Progenitor cell of endocrine pancreas (in vitro differentiated cells): Measurements from ENCODE around the gene ETAA1. TPM values are rescaled to one million over a fixed set of nuclear protein-coding genes. Genes with fewer than 3 reads are reported as not detected.
A peak's percentile ranks its signal among the peaks of the same experiment; 100 is the strongest.

Source experiments
- DNase-seq: peaks from one replicate; pipeline ENCODE4 v3.0.0; 2021; ENCODE audit warnings: low spot score; ENCODE audit not compliant: unreplicated experiment
- H3K27ac Mint-ChIP-seq: 2 replicates; pipeline ENCODE4 v1.8.0; 2021; ENCODE audit warnings: mild to moderate bottlenecking, moderate library complexity, mixed read lengths
- H3K27me3 Mint-ChIP-seq: 2 replicates; pipeline ENCODE4 v1.8.0; 2021; ENCODE audit warnings: mixed read lengths
- H3K36me3 Mint-ChIP-seq: 2 replicates; pipeline ENCODE4 v1.8.0; 2022; ENCODE audit warnings: mixed read lengths; ENCODE audit not compliant: insufficient read depth
- H3K4me1 Mint-ChIP-seq: 2 replicates; pipeline ENCODE4 v1.8.0; 2021; ENCODE audit warnings: low read depth, mixed read lengths
- H3K4me3 Mint-ChIP-seq: 2 replicates; pipeline ENCODE4 v1.8.0; 2021; ENCODE audit warnings: low read depth, mild to moderate bottlenecking, moderate library complexity, mixed read lengths
- H3K9me3 Mint-ChIP-seq: 2 replicates; pipeline ENCODE4 v1.8.0; 2021; ENCODE audit warnings: low read depth, mixed read lengths
- CTCF ChIP-seq: fragments of 200-600 bp; sonication (generic); IDR thresholded peaks from one replicate; pipeline ENCODE4 v1.5.0; 2021; ENCODE audit warnings: antibody characterized with exemption, mild to moderate bottlenecking; ENCODE audit not compliant: unreplicated experiment
- long read RNA-seq: library from polyadenylated mRNA; unstranded; transcript quantifications from one replicate; pipeline ENCODE4 v2.0.0, GENCODE V29; 2020
- total RNA-seq: library from RNA; stranded (reverse); gene quantifications from 2 replicates; pipeline ENCODE4 v1.2.1, GENCODE V29; 2021

The ETAA1 gene
- total RNA-seq, result 22.7 and 24.3 TPM in 2 replicates
- long read RNA-seq, partial matches to known transcripts, result 20 of 29 reads
- long read RNA-seq, other reads (novel, unspliced or antisense), result 5 of 29 reads

GRCh38 chr2:67397143-67397986, at the start of gene ETAA1:
Gene ETAA1, plus strand, starts transcription at chr2:67397333. Its CDS starts 116 bp downstream, at chr2:67397449.
- DNase-seq, result peak; percentile 82
- H3K9me3 Mint-ChIP-seq, result no peaks in the 10 kb centered on the region
- peak within 1 kb of the TSS; percentile 94 for H3K4me3 Mint-ChIP-seq
- no peak for TF ChIP-seq CTCF
- H3K36me3 Mint-ChIP-seq, result peaks cover 5% of the 10 kb centered on the region
- peak within 1 kb of the TSS; percentile 99 for H3K27ac Mint-ChIP-seq
- H3K4me1 Mint-ChIP-seq, result peaks cover 14% of the 10 kb centered on the region
- H3K27me3 Mint-ChIP-seq, result no peaks in the 10 kb centered on the region

- no peak for TF ChIP-seq CTCF
- no peak overlapping the region for H3K27ac Mint-ChIP-seq
- no peak for DNase-seq
- no peaks in the 10 kb centered on the region for H3K36me3 Mint-ChIP-seq
- H3K27me3 Mint-ChIP-seq, result no peaks in the 10 kb centered on the region
- no peaks in the 10 kb centered on the region for H3K4me1 Mint-ChIP-seq
- H3K9me3 Mint-ChIP-seq, result peaks cover 9% of the 10 kb centered on the region
- H3K4me3 Mint-ChIP-seq, result no peak overlapping the region
Observed at GRCh38 chr2:67366832-67367412, 30.2 kb upstream of the ETAA1 start.

GRCh38 chr2:67374481-67374880, 22.7 kb upstream of the ETAA1 start:
- Mint-ChIP-seq H3K9me3 (peaks cover 7% of the 10 kb centered on the region), H3K36me3 (no peaks in the 10 kb centered on the region), H3K4me3 (no peak overlapping the region), H3K27me3 (no peaks in the 10 kb centered on the region), H3K27ac (no peak overlapping the region), H3K4me1 (peaks cover 6% of the 10 kb centered on the region)
- no peak for TF ChIP-seq CTCF
- DNase-seq, result no peak

- no peaks in the 10 kb centered on the region for H3K36me3 Mint-ChIP-seq
- H3K27ac Mint-ChIP-seq, result no peak overlapping the region
- peaks cover 6% of the 10 kb centered on the region for H3K4me1 Mint-ChIP-seq
- no peak for TF ChIP-seq CTCF
- DNase-seq, result no peak
- H3K4me3 Mint-ChIP-seq, result no peak overlapping the region
- peaks cover 7% of the 10 kb centered on the region for H3K9me3 Mint-ChIP-seq
- H3K27me3 Mint-ChIP-seq, result no peaks in the 10 kb centered on the region
Observed at GRCh38 chr2:67374949-67375348, 22.2 kb upstream of the ETAA1 start.

- peaks cover 6% of the 10 kb centered on the region for H3K4me1 Mint-ChIP-seq
- H3K36me3 Mint-ChIP-seq, result no peaks in the 10 kb centered on the region
- H3K27me3 Mint-ChIP-seq, result no peaks in the 10 kb centered on the region
- DNase-seq, result no peak
- TF ChIP-seq CTCF, result no peak
- H3K9me3 Mint-ChIP-seq, result peaks cover 4% of the 10 kb centered on the region
- H3K27ac Mint-ChIP-seq, result no peak overlapping the region
- H3K4me3 Mint-ChIP-seq, result no peak overlapping the region
Observed at GRCh38 chr2:67378555-67378954, 18.6 kb upstream of the ETAA1 start.
